ENCODE results near the gene TKTL1.

Gene TKTL1

DNA sequence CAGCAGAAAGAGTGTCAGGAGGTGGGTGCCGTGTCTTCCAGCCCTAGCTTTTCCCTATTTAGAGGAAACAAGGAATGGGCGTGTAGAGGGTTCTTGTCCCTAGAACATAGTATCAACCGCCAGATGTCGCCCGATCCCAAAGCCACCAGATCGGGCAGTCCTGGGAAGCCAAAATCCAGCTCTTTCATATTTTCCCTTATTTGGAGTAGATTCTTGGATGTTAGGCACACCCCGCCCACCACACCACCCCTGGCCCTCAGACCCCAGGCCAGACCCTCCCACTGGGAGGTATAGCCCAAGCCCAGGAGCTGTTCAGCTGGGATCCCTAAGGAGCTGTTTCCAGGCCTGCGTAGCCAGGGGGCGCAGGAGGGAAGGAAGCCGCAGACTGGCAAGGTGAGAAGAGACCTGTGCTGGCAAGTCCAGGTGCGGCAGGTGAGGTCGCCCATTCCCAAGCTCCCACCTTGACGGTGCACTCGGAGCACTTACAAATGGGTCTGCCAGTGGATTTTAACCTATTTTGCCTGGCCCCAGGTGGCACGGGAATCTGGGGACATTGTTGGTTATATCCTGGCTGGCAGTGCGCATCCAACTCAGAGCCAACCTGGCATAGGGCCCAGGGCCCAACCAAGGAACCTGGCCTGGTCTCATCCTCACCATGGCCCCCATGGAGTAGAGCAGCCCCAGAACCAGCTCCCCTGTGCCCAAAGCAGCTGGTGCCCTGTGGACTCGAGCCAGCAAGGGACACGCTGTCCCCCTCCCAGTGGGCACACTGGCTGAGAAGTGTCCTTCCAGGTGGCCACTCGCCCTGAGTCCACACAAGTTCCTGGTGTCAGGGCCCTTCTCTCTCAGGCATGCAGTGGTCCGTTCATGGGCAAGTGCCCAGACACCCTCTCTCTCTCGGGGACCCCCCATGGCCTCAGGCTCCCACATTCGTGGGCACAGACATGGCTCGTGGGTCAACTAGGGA lies 78.0 kb downstream of the TKTL1 start:
- TF ChIP-seq, protein P1, sequence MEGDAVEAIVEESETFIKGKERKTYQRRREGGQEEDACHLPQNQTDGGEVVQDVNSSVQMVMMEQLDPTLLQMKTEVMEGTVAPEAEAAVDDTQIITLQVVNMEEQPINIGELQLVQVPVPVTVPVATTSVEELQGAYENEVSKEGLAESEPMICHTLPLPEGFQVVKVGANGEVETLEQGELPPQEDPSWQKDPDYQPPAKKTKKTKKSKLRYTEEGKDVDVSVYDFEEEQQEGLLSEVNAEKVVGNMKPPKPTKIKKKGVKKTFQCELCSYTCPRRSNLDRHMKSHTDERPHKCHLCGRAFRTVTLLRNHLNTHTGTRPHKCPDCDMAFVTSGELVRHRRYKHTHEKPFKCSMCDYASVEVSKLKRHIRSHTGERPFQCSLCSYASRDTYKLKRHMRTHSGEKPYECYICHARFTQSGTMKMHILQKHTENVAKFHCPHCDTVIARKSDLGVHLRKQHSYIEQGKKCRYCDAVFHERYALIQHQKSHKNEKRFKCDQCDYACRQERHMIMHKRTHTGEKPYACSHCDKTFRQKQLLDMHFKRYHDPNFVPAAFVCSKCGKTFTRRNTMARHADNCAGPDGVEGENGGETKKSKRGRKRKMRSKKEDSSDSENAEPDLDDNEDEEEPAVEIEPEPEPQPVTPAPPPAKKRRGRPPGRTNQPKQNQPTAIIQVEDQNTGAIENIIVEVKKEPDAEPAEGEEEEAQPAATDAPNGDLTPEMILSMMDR (IDR thresholded peaks at IDR 0.05), result peak; percentile 68
- H2AFZ ChIP-seq, result peak overlapping the region; percentile 77

DNA sequence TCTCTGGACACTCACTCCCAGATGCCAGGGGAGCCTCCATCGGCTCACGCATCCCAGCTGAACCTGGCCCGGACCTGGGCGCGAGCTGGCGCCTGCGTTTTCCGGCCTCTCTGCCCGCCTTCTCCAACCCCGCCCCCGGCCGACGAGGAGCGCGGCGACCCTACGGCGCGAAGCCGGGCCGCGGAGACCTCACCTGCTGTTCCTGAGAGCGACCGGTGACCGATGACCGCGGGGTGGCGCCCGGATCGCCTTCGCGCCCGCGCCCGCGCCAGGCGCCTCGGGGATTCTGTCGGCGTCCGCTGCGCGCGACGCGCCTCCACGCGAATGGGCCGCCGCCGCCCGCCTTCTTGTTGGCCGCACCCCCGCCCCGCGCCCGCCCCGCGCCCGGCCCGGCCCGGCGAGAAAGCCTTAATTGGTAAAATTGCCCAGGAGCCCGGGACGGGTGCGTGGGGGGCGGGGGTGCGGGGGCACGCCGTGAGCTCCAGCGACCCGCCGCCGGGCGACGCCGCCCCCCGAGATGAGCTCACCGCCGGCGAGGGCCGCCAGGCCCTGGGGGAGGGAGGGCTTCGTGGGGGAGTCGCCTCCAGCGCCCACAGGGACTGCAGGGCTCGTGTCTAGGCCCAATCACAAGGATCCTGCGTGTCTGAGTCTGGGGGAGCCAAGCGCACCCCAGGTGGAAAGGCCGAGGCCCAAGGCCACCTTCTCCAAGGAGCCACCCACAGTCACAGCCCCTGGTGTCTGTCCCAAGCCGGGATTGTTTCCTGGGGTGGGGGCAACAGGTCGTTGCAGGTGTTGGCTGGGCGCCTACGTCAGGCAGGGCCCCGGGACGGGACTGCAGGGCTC lies 78.9 kb downstream of the TKTL1 start, which contains the start of gene FLNA:
Gene FLNA, minus strand, starts transcription at position 322 of the 843 bp plus-strand sequence. CDS start 3,389 bp downstream, outside the sequence.
- H3K27ac ChIP-seq, result peak within 1 kb of the TSS; percentile 69
- no peaks in the 10 kb centered on the region for H3K79me2 ChIP-seq
- H3K9ac ChIP-seq, result no peak within 1 kb of the TSS
- no peaks in the 10 kb centered on the region for H3K36me3 ChIP-seq (ENCODE audit: control insufficient read depth, insufficient read depth, low read length)
- peak within 1 kb of the TSS; percentile 77 for H2AFZ ChIP-seq
- H3K9me3 ChIP-seq (ENCODE audit: control insufficient read depth, low read length), result no peaks in the 10 kb centered on the region
- TF ChIP-seq, protein P1 (IDR thresholded peaks at IDR 0.05), result peak; percentile 17
- peak within 1 kb of the TSS; percentile 44 for H3K4me3 ChIP-seq (ENCODE audit: low read depth, low read length)
- no peaks in the 10 kb centered on the region for H3K27me3 ChIP-seq (ENCODE audit: control insufficient read depth, insufficient read depth, low read length)
- no peaks in the 10 kb centered on the region for H3K4me1 ChIP-seq
- H3K4me2 ChIP-seq (ENCODE audit: low read length), result peak within 1 kb of the TSS; percentile 66

More for the DNA sequence above, 78.0 kb downstream of the TKTL1 start:
- Histone ChIP-seq H3K9me3 (ENCODE audit: control insufficient read depth, low read length) (no peaks in the 10 kb centered on the region), H3K27ac (peak overlapping the region; percentile 69), H3K27me3 (ENCODE audit: control insufficient read depth, insufficient read depth, low read length) (no peaks in the 10 kb centered on the region), H3K4me2 (ENCODE audit: low read length) (peak overlapping the region; percentile 39), H3K36me3 (ENCODE audit: control insufficient read depth, insufficient read depth, low read length) (no peaks in the 10 kb centered on the region), H3K4me1 (no peaks in the 10 kb centered on the region), H3K79me2 (no peaks in the 10 kb centered on the region), H3K4me3 (ENCODE audit: low read depth, low read length) (peak overlapping the region; percentile 44), H3K9ac (no peak overlapping the region)

DNA sequence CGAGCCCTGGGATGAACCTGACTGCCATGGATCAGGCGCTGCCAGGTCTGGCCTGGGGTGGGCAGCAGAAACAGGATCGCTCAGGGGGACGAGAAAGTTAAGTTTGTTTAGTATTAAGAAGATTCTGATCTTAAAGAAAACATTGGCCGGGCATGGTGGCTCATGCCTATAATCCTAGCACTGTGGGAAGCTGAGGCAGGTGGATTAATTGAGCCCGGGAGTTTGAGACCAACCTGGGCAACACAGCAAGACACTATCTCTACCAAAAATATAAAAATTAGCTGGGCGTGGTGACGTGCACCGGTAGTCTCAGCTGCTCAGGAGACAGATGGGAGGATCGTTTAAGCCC lies 79.5 kb downstream of the TKTL1 start:
- Histone ChIP-seq H3K4me1 (no peaks in the 10 kb centered on the region), H3K27ac (peak overlapping the region; percentile 15), H3K4me2 (ENCODE audit: low read length) (peak overlapping the region; percentile 66), H3K27me3 (ENCODE audit: control insufficient read depth, insufficient read depth, low read length) (no peaks in the 10 kb centered on the region), H3K4me3 (ENCODE audit: low read depth, low read length) (peak overlapping the region; percentile 43), H2AFZ (no peak overlapping the region), H3K79me2 (no peaks in the 10 kb centered on the region), H3K9ac (no peak overlapping the region), H3K36me3 (ENCODE audit: control insufficient read depth, insufficient read depth, low read length) (no peaks in the 10 kb centered on the region), H3K9me3 (ENCODE audit: control insufficient read depth, low read length) (no peaks in the 10 kb centered on the region)
- TF ChIP-seq, protein P1 (IDR thresholded peaks at IDR 0.05), result no peak

DNA sequence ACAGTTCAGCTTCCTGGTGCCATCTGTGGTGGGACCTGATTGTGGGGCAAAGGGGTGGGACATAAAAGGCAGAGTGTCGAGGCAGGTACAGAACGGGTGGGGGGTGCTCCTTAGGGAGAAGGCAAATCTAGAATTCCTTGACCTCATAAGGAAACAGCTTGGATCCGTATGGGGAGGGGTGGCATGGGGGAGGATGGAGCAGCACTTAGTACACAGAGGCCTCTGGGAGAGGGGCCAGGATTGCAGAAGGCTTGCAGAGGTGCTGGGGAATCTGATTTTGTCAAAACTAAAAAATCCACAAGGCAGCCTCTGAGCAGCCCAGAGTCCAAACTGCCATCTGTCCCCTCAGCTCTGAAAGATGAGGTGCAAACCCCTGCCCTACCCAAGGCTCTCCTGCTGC lies 81.2 kb downstream of the TKTL1 start:
- Histone ChIP-seq H3K9ac (no peak overlapping the region), H3K4me1 (no peaks in the 10 kb centered on the region), H3K9me3 (ENCODE audit: control insufficient read depth, low read length) (no peaks in the 10 kb centered on the region), H3K36me3 (ENCODE audit: control insufficient read depth, insufficient read depth, low read length) (no peaks in the 10 kb centered on the region), H3K27ac (no peak overlapping the region), H3K27me3 (ENCODE audit: control insufficient read depth, insufficient read depth, low read length) (no peaks in the 10 kb centered on the region), H3K4me2 (ENCODE audit: low read length) (no peak overlapping the region), H2AFZ (no peak overlapping the region), H3K79me2 (no peaks in the 10 kb centered on the region), H3K4me3 (ENCODE audit: low read depth, low read length) (no peak overlapping the region)
- TF ChIP-seq, protein P1 (IDR thresholded peaks at IDR 0.05), result no peak
